Caki2 (cell line): ENCODE results near the gene SH3TC1. TPM values are rescaled to one million over a fixed set of nuclear protein-coding genes. Genes with fewer than 3 reads are reported as not detected.

ENCODE experiments used
- DNase-seq: peaks from one replicate; pipeline ENCODE4 v3.0.0-alpha.2; 2015; ENCODE audit warnings: low read depth
- in situ Hi-C: cut with HindIII; loops from 2 replicates; pipeline ENCODE4 v1.10.0; 2016; ENCODE audit warnings: low sequenced_read_pairs, low pct_unique_long_range_greater_than_20kb, mixed read lengths
- total RNA-seq: library from RNA; depleted of rRNA; stranded (reverse); fragments of >200 nt; shearing (Covaris generic); gene quantifications from 2 replicates; pipeline ENCODE4 v1.2.3, GENCODE V29; 2014; ENCODE audit warnings: low replicate concordance; rRNA removed

Gene SH3TC1
- total RNA-seq = 8.0 and 16.3 TPM in 2 replicates

DNA sequence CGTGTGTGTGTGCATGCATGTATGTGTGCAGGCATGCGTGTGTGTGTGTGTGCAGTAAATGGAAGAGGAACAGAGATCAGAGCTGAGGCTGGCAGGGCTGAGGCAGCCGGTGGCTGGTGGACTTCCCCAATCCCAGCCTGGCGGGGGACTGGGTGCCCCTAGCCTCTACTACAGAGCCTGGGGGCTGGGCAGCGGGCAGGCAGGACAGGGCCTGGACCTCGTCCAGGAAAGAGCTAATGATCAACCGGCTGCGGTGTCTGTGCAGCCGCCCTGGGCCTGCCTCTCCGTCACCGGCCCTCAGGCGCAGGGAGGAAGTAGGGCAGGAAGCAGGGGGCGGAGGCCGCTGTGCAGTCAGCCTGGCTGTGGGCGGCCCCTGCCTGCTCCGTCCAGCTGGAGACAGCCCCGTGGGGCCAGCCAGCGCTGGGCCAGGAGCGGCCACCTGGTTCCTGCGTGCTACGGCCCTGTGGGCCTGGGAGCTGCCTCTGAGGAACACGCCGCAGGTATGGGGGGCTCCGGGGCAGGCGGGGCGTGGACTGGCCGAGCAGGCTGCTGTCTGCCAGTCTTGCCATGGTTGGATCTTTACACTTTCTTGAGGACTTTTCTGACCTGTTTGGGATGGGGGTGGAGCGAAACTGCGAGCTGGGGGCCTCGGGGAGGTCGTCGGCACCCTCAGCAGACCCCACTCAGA, at the start of gene SH3TC1:
Gene SH3TC1, plus strand, starts transcription at position 385 of the 688 bp plus-strand sequence. CDS start 5,905 bp downstream, outside the sequence.
- DNase-seq = peak; percentile 89
- in situ Hi-C loops = no loop called here

DNA sequence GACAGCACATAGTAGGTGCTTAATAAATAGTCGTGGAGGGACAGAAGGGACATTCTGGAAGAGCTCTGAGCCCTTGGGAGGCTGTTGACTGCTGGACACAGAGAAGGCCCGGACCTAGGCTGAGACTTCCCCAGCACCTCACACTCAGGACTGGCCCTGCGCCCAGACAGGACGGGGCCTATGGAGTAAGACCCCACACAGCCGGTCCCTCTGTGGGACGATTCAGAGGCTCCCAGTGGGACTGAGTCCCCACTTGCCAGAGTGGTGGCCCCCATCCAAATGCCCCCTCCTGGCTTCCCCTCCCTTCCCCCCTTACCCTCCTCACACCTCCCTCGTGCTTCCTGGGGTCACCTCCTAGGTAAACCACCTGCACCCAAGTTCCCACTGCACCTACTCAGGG, 49.4 kb upstream of the SH3TC1 start:
- no peak for DNase-seq
- in situ Hi-C loops = no loop called here

DNA sequence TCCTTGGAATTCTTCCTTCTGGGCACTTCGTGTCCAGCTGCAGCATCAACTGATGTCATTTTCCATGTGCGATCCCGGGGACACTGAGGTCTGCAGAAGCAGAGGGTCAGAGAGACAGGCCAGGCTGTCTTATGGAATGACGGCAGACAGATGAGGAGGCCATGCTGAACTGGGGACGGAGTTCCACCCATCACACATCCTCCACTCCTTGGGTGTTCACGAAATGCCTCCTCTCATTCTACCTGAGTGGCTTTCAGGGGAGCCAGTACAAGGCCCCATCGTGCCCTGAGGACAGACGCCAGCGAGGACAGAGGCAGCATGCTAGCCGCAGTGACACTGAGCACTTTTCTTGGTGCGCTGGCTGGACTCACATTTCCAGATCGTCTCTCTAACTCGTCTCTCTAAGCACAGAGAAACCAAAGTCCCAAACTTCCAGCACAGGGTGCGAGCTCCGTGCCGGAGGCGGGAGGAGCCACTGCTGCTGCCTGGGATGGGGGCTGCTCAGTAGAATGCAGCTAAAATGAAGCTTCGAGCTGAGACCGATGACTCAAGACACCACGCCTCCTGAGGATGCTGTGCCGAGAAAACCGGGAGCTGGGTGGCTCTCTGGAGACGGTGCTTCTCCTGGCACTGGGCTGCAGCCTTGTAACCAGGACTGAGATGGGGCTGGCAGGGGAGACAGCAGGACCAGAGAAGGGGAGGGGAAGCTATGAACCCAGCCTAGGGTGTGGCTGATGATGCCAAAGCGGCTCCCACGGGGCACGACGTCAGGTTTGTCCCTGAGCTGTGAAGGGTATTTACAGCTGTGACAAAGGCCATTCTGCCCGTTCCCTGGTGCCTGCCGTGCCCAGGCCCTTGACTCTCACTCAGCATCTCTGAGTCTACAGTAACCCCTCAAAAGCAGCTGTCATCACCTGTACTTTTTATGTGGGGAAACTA, 48.7 kb upstream of the SH3TC1 start:
- in situ Hi-C loops = no loop called here
- DNase-seq = no peak

DNA sequence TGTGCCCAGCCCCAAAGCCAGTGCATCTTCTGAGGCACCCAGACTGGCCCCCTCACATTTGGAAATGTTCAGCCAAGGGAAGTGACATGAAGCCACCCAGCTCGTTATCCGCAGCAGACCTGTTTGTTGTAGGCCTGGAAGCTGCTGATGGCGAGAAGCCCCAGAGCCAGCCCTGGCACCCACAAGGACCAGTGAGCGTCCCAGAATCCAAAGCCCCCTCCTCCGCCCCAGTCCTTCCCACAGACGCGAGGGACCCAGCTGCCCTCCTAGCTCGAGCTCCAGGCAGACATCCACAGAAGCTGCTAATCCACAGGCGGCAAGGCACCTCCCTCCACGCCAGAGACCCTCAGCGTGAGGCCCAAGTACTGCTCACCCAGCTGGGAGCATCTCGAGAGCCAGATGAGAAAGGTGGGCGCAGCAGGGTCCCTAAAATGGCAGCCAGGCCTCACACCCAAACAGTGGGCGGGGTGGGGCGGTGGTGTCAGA, 47.9 kb upstream of the SH3TC1 start:
- in situ Hi-C loops = no loop called here
- DNase-seq = no peak

DNA sequence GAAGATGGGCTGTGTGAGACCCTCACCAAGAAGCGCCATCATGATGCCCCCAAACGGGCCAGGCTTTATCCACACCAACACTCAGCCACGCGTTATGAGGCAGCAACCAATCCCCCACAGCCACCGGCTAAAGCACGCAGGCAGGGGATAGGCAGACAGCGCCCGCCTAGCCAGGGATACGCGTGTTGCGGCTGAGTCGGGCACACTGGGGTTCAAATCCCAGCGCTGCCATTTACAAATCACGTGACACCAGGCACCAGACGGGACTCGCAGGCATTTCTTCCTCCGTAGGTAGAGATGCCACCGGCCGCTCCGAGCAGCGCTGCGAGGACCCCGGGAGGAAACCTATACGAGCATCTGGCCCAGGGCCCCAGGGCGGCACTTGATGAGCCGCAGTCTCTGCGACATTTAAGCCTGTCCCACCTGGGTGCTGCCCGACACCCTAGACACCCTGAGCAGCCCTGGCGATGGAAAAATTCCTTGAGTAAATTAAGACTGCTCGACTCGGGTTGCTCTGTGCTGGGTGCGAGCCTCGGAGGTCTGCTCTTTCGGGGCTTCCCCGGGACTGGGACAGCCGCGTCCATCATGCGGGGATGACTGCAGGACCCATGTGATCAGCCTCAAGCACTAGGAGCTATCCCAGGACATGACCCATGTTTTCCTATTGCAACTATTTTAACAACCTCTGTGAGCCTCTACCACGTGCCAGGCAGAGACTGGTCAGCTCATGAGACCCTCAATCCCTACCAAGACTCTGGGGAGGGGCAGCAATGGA, 46.8 kb upstream of the SH3TC1 start:
- in situ Hi-C loops = no loop called here
- DNase-seq = no peak

DNA sequence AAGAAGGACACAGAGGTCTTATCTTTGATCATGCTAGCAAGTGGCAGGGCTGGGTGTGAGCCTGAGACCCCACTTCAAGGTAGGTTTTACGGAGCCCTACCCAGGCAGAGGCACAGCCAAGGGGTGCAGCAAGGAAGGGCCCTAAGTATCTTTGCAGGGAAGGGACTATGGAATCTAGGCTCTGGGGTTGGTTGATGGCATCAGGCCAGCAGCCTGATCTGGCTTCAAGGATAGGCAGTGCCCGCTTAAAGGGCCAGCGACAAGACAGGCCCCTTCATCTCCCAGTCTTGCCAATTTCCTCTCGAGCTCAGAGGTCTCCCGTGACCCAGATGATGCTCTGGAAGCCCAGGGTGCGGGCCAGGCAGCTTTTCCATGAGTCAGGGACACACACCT, 46.2 kb upstream of the SH3TC1 start:
- in situ Hi-C loops = no loop called here

DNA sequence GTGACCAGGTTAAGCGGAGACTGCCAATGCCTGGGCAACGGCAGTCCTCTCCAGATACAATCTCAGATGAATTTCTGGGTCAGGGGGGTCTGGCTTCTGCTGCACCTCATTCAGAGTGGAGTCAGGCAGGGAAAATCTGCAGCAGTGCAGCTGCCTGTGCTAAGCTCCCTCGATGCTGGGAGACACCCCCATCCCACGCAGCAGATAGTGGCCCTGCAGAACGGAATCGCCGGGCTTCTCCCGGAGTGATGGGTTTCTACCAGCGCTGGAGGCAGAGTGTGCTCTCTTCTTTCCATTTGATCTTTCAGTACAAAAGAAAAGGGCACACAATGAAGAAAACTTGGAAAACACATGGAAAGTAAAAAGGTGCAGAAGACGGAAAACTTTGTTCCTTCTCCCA, 45.6 kb upstream of the SH3TC1 start:
- DNase-seq = no peak
- in situ Hi-C loops = no loop called here

More for the DNA sequence above, 46.2 kb upstream of the SH3TC1 start:
- no peak for DNase-seq

DNA sequence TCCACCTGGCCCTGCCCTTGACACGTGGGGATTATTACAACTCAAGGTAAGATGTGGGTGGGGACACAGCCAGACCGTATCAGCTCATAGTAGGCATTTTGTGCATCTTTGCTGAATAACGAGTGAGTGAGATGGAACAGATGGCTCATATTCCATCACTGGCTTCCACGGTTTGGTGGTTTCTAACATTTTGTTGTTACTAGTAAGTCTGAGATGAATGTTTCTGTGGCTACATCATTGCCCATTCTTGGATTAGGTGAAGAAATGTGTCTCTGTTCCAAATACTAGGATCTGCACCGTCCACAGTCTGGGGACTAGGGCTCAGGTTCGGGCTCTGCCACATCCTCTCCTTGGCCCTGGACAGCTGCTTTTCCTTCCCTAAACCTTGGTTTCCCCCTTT, 44.0 kb upstream of the SH3TC1 start:
- in situ Hi-C loops = no loop called here
- DNase-seq = no peak

DNA sequence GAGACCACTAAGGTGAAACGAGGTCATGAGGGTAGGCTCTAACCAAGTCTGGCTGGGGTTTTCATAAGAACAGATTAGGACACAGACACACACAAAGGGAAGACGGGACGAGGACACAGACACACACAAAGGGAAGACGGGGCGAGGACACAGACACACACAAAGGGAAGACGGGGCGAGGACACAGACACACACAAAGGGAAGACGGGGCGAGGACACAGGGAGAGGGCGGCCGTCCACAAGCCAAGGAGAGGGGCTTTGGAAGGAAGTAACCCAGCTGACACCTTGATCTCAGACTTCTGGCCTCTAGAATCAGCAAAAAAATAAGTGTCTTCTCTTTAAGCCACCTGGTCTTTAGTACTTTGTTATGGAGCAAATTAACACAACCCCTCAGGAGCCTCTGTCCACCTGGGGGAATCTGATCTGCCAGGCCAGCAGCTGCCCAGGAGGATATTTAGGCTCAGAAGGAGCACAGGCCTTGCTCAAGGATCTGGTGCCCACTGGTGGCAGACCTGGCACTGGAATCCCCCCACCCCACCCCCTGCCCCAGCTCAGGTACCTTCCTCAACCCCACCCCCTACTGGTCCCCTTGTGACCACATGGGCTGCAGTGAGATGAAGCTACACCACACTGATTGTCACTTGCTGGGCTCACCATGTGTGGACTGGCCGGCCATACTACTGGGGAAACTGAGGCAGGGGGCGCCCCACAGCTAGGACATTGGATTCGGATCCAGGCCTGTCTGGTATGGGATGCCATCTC, 43.2 kb upstream of the SH3TC1 start:
- in situ Hi-C loops = no loop called here

DNA sequence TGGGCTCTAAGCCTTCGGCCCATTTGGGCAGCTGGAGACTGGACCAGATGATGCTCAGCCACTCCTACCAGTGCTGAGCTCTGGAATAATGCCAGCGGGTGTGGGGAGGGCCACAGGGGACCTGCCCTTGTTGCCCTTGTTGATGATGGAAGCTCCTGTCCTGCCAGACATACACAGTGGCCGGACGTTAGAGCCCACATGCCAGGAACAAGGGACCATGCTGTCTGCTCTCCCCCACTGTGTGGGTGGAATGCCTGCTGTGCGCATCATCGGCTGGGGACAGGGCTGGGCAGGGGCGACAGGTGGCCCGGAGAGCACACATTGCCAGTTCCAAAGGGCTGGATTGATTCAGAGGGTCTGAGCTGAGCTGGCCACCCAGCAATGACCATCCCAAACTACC, 42.5 kb upstream of the SH3TC1 start:
- no peak for DNase-seq
- in situ Hi-C loops = no loop called here

More for the DNA sequence above, 43.2 kb upstream of the SH3TC1 start:
- no peak for DNase-seq

DNA sequence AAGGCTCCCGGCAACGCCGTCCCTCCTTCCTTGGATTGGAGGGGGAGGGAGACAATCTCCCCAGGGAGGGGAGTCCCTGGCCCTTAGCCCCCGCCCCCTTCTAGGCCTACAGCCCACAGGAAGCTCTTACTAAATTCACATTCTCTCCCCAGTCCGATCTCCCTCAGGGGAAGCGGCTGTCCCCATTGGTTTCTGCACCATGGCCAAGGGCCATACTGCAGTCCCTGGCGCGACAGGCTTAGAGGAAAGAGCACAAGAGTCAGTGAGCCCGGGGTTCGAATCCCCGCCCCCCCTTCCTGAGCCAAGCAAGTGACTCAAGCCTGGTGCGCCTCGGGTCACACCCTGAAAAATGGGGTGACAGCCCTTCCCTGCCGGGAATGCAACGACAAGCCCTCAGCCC, 41.6 kb upstream of the SH3TC1 start:
- in situ Hi-C loops = no loop called here

DNA sequence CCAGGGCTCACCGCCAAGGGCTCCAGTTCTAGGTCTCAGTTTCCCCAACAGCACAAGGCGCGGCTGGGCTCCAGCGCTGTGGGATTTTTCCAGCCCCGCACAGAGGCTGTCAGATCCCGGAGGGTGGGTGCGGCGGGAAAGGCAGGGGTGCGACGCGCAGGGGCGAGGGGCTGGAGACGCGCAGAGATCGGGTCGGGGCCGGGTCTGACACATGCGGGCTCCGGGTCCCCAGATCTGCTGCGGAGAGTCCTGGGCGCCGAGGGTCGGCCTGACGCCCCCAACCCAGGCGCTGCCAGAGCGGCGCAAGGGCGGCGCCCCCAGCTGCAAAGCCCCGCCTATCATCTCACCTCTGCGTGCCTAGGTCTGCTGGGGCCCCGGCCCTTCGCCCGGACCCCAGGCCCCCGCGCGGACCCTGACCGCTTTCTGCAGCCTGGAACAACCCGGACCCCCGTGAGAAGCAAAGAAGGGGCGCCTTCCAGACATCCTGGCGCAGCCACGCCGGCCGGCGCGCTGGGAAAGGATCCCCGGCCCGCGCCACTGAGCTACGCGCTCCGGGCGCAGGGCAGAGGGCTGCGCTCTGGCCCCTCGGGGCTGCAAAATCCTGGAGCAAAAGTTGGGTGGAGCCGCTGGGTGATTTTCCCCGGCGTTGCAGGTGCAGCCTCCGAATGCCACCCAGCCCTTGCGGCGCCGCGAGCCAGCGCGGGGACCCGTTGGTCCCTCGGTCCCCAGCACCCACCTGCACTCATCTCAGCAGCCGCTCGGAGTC, 41.0 kb upstream of the SH3TC1 start:
- in situ Hi-C loops = no loop called here
- no peak for DNase-seq

More for the DNA sequence above, 41.6 kb upstream of the SH3TC1 start:
- no peak for DNase-seq

DNA sequence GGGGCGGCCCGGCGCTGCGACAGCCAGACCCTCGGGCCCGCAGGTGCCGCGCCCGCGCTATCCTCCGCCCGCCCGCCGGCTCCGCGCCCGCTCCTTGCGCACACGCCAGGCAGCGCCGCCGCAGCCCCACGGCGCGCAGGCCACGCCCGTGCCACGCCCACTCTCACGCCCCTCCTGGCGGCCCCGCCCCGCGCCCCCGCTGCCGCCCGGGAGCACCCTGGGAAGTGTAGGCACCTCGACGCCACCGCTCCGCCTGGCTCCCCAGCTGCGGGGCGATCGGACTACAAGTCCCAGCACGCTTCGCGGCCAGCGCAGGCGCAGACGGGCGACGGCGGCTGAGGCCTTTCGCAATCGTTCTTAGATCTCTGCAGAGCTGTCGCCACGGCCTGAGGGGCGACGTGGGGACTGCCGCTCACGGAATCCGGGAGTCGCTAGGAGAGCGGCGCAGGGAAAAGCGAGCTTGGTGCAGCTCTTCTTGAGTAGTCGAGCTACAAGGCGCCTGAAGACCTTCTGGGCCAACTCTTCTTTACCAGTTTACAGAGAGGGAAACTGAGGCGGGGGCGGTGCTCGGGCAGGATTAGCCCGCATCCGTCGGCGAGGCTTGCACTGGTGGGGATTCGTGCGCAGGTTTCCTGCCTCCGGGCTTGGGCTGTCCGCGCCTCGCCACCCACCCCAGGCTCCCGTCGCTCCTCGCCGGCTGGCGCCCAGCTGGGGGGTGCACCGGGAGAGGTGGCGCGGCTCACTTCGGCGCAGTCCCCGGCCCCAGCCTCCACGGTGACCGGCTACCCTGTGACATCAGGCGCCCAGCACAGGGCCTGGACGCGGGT, 40.2 kb upstream of the SH3TC1 start, which contains the start of gene ABLIM2:
Gene ABLIM2, minus strand, starts transcription at position 104 of the 827 bp plus-strand sequence. CDS start 124 bp downstream, outside the sequence.
- in situ Hi-C loops = no loop called here
- peak; percentile 87 for DNase-seq

DNA sequence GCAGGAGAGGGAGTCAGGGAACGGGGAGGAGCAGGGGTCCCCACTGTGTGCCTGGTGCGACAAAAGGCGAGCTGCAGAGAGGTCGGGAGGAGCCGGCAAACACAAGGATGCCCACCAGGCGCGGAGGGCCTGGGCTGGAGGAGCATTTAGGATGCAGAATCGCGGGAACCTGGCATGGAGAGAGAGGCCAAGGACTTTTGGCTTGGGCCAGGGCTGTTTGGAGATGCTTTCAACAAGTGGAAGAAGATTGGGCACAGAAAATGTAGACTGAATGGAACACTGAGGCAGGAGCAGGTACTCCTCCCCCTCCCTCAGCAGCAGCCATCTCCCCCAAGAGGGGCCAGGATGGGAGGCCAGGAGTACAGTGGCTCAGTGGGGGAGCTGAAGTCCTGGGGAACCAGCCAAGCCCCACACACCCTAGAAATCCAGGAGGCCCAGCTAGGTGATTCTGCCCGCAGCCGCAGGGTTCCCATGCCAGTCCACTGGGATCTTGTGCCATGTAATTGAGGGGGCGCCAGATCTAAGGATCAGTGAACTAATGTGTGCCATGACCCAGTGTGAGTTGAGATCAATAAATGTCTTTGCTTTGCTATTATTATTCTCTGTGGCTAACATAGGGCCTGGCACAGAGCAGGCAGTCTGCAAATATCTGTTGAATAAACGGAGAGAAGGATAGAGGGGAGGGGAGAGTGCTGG, 39.4 kb upstream of the SH3TC1 start:
- DNase-seq = no peak
- in situ Hi-C loops = no loop called here

DNA sequence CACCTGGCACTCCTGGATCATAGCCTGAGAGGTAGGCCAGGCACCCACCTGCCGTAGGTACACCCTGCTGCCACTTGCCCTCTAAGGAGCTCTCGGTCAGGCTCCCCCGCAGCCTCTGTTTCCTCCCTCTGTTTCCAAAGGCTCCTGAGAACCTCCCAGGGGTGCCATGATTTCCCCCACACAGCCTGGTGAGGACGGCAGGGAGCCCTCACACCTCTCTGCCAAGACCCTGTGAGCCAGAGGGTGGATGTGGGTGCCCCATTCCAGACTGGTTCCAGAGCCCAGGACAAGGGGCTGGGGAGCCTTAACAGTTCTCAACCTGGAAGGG, 38.9 kb upstream of the SH3TC1 start:
- no peak for DNase-seq
- in situ Hi-C loops = no loop called here

DNA sequence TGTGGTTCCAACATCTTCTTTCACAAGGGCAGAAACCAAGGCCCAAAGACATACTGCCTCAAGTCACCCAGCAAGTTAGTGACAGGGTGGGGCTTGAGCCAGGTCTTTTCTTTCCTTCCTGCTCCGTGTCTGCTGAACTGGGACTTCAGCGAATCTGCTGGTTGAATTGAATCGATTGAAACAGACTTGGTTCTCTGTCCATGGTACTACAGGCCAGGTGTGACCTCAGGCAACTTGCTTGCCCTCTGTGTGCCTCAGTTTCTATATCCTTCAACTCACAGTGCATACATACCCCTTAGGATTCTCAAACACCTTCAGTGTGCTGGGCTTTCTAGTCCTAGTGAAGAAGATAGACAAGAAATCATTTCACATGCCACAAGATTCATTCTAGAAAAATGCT, 38.5 kb upstream of the SH3TC1 start:
- no peak for DNase-seq
- in situ Hi-C loops = no loop called here
